Vagina (tissue), 2 donors: ENCODE results near the gene RRAS.

Experiments used
- POLR2A ChIP-seq, 2 donors: fragments of 450-650 bp; IDR thresholded peaks; one replicate each; pipeline ENCODE4 v1.6.1; 2017; ENCODE audit warnings: antibody characterized with exemption in 2 of 2, mild to moderate bottlenecking in 2 of 2, moderate library complexity in 2 of 2
- POLR2AphosphoS5 ChIP-seq, 2 donors: sonication (generic); formaldehyde crosslinking; IDR thresholded peaks; one replicate each; pipeline ENCODE4 v1.9.0; 2017; ENCODE audit warnings: antibody characterized with exemption in 2 of 2, mild to moderate bottlenecking in 2 of 2, low read depth in 1 of 2; ENCODE audit not compliant: insufficient read depth in 1 of 2
- TF ChIP-seq, protein P1 (sequence below), 3 experiments: fragments of 450-650 bp in 2 of 3; fragments of 200-600 bp in 1 of 3; sonication (generic) in 1 of 3; IDR thresholded peaks; one replicate each; pipeline ENCODE4 v1.5.1; 2017 to 2019; ENCODE audit warnings: antibody characterized with exemption in 3 of 3, mild to moderate bottlenecking in 2 of 3, moderate library complexity in 2 of 3

DNA sequence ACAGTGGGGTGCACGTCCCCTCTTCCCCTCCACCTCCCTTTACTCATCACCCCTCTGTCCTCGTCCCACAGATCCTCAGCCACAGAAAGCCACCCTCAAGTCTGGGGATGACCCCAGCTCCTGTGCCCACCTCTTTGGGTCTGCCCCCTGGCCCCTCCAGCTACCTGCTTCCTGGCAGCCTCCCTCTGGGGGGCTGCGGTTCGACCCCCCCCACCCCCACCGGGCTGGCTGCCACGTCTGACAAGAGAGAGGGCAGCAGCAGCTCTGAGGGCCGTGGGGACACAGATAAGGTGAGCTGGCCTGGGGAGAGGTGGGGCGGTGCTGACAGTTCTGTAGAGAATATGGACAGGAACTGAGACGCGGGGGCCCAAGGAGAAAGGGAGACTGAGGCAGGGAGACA lies 14.6 kb upstream of the RRAS start:
- TF ChIP-seq, protein P1, sequence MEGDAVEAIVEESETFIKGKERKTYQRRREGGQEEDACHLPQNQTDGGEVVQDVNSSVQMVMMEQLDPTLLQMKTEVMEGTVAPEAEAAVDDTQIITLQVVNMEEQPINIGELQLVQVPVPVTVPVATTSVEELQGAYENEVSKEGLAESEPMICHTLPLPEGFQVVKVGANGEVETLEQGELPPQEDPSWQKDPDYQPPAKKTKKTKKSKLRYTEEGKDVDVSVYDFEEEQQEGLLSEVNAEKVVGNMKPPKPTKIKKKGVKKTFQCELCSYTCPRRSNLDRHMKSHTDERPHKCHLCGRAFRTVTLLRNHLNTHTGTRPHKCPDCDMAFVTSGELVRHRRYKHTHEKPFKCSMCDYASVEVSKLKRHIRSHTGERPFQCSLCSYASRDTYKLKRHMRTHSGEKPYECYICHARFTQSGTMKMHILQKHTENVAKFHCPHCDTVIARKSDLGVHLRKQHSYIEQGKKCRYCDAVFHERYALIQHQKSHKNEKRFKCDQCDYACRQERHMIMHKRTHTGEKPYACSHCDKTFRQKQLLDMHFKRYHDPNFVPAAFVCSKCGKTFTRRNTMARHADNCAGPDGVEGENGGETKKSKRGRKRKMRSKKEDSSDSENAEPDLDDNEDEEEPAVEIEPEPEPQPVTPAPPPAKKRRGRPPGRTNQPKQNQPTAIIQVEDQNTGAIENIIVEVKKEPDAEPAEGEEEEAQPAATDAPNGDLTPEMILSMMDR (IDR thresholded peaks at IDR 0.05), result no peak
- TF ChIP-seq POLR2AphosphoS5 (IDR thresholded peaks at IDR 0.05; ENCODE audit: insufficient read depth in 1 of 2, low read depth in 1 of 2) (no peak), POLR2A (IDR thresholded peaks at IDR 0.05) (no peak)
